Fibroblast of mammary gland (primary cell): ENCODE results near the gene TGM5.

Experiments used
- DNase-seq: peaks from one replicate; pipeline ENCODE4 v3.0.0-alpha.2; 2010; ENCODE audit warnings: low read depth
- H3K4me3 ChIP-seq: 2 replicates; pipeline ENCODE4 v1.5.1; 2011; ENCODE audit warnings: low read depth, mild to moderate bottlenecking, low read length, moderate library complexity; ENCODE audit not compliant: control insufficient read depth
- CTCF ChIP-seq: conservative IDR thresholded peaks from 2 replicates; pipeline ENCODE4 v1.5.1; 2011; ENCODE audit warnings: low read depth, low read length, inconsistent platforms; ENCODE audit not compliant: control insufficient read depth, insufficient read depth

TGM5 gene

GRCh38 chr15:43283526-43283925 is 16.8 kb upstream of the TGM5 start:
- no peak overlapping the region for H3K4me3 ChIP-seq
- no peak for TF ChIP-seq CTCF
- DNase-seq, result no peak

- no peak for DNase-seq
- TF ChIP-seq CTCF, result no peak
- H3K4me3 ChIP-seq, result no peak overlapping the region
These were observed 15.3 kb upstream of the TGM5 start for GRCh38 chr15:43281926-43282602.

GRCh38 chr15:43280996-43281395 is 14.3 kb upstream of the TGM5 start:
- no peak for DNase-seq
- H3K4me3 ChIP-seq, result no peak overlapping the region
- TF ChIP-seq CTCF, result no peak

GRCh38 chr15:43279496-43279895 is 12.8 kb upstream of the TGM5 start:
- no peak overlapping the region for H3K4me3 ChIP-seq
- TF ChIP-seq CTCF, result no peak
- DNase-seq, result no peak

- H3K4me3 ChIP-seq, result no peak overlapping the region
- DNase-seq, result no peak
- no peak for TF ChIP-seq CTCF
These were observed 12.1 kb upstream of the TGM5 start for GRCh38 chr15:43278869-43279268.

- no peak overlapping the region for H3K4me3 ChIP-seq
- TF ChIP-seq CTCF, result no peak
- no peak for DNase-seq
These were observed 11.2 kb upstream of the TGM5 start for GRCh38 chr15:43277901-43278300.

- TF ChIP-seq CTCF, result no peak
- H3K4me3 ChIP-seq, result no peak overlapping the region
- DNase-seq, result no peak
These were observed 10.6 kb upstream of the TGM5 start for GRCh38 chr15:43277231-43277823.
